ENCODE measurements around the gene DNAAF1.
"Not testable (repeated sequence)": the region's sequence is repeated elsewhere in the genome, so short reads cannot be mapped to it uniquely, and the experiment has no call there.

DNAAF1 gene

GRCh38 chr16:84144859-84145639, at the start of gene DNAAF1, which contains the start of gene HSDL1:
DNAAF1 (plus strand) TSS chr16:84145308; CDS start chr16:84145441, 133 bp downstream.
HSDL1 (minus strand) TSS chr16:84145177; CDS start chr16:84131321, 13,856 bp downstream.
- peak; percentile 97 for DNase-seq (ENCODE audit: low spot score)

- DNase-seq (ENCODE audit: low spot score) = no peak
Measured at GRCh38 chr16:84095466-84095865, 49.6 kb upstream of the DNAAF1 start.

- no peak for DNase-seq (ENCODE audit: low spot score)
Measured at GRCh38 chr16:84096447-84097005, 48.6 kb upstream of the DNAAF1 start.

GRCh38 chr16:84098939-84099338, 46.2 kb upstream of the DNAAF1 start:
- no peak for DNase-seq (ENCODE audit: low spot score)

- DNase-seq (ENCODE audit: low spot score) = no peak
Measured at GRCh38 chr16:84103678-84104077, 41.4 kb upstream of the DNAAF1 start.

GRCh38 chr16:84104231-84104630, 40.9 kb upstream of the DNAAF1 start:
- no peak for DNase-seq (ENCODE audit: low spot score)

GRCh38 chr16:84105301-84105815, 39.8 kb upstream of the DNAAF1 start:
- DNase-seq (ENCODE audit: low spot score) = no peak

GRCh38 chr16:84105948-84106740, 39.0 kb upstream of the DNAAF1 start:
- DNase-seq (ENCODE audit: low spot score) = no peak

GRCh38 chr16:84107921-84108320, 37.2 kb upstream of the DNAAF1 start:
- no peak for DNase-seq (ENCODE audit: low spot score)

GRCh38 chr16:84109598-84110335, 35.3 kb upstream of the DNAAF1 start:
- no peak for DNase-seq (ENCODE audit: low spot score)

GRCh38 chr16:84110527-84110926, 34.6 kb upstream of the DNAAF1 start:
- no peak for DNase-seq (ENCODE audit: low spot score)

GRCh38 chr16:84111525-84111924, 33.6 kb upstream of the DNAAF1 start:
- no peak for DNase-seq (ENCODE audit: low spot score)

- not testable (repeated sequence) for DNase-seq (ENCODE audit: low spot score)
Measured at GRCh38 chr16:84111949-84112348, 33.2 kb upstream of the DNAAF1 start.

- DNase-seq (ENCODE audit: low spot score) = no peak
Measured at GRCh38 chr16:84115919-84116719, 29.0 kb upstream of the DNAAF1 start.

GRCh38 chr16:84116720-84117493, 28.2 kb upstream of the DNAAF1 start, which contains the start of gene MBTPS1:
MBTPS1 (minus strand) TSS chr16:84116942; CDS start chr16:84101783, 15,159 bp downstream.
- DNase-seq (ENCODE audit: low spot score) = peak; percentile 98

- DNase-seq (ENCODE audit: low spot score) = peak; percentile 50
Measured at GRCh38 chr16:84117494-84117843, 27.6 kb upstream of the DNAAF1 start.

GRCh38 chr16:84118315-84118714, 26.8 kb upstream of the DNAAF1 start:
- DNase-seq (ENCODE audit: low spot score) = not testable (repeated sequence)

- no peak for DNase-seq (ENCODE audit: low spot score)
Measured at GRCh38 chr16:84119368-84119767, 25.7 kb upstream of the DNAAF1 start.

GRCh38 chr16:84120023-84120422, 25.1 kb upstream of the DNAAF1 start:
- DNase-seq (ENCODE audit: low spot score) = no peak

- no peak for DNase-seq (ENCODE audit: low spot score)
Measured at GRCh38 chr16:84121007-84121406, 24.1 kb upstream of the DNAAF1 start.

Data from iPS-NIHi11 (cell line).